D721Med (cell line): ENCODE results near the gene DAPK1.
"Not testable (repeated sequence)": the region's sequence is repeated elsewhere in the genome, so short reads cannot be mapped to it uniquely, and the experiment has no call there.

ENCODE experiments used
- DNase-seq: peaks from one replicate; pipeline ENCODE4 v3.0.0; 2011; ENCODE audit warnings: low spot score; ENCODE audit not compliant: insufficient read length
- FAIRE-seq: peaks from 2 replicates; lab custom pipeline; 2011; peaks lifted over from hg19 to GRCh38; lab: Jason Lieb, UNC
- TF ChIP-seq, protein P1 (sequence below): IDR thresholded peaks from 2 replicates; pipeline ENCODE4 v1.5.1; 2012; ENCODE audit warnings: mild to moderate bottlenecking, control low read depth; ENCODE audit not compliant: insufficient read depth; ENCODE audit errors: missing control alignments

DAPK1 gene

DNA sequence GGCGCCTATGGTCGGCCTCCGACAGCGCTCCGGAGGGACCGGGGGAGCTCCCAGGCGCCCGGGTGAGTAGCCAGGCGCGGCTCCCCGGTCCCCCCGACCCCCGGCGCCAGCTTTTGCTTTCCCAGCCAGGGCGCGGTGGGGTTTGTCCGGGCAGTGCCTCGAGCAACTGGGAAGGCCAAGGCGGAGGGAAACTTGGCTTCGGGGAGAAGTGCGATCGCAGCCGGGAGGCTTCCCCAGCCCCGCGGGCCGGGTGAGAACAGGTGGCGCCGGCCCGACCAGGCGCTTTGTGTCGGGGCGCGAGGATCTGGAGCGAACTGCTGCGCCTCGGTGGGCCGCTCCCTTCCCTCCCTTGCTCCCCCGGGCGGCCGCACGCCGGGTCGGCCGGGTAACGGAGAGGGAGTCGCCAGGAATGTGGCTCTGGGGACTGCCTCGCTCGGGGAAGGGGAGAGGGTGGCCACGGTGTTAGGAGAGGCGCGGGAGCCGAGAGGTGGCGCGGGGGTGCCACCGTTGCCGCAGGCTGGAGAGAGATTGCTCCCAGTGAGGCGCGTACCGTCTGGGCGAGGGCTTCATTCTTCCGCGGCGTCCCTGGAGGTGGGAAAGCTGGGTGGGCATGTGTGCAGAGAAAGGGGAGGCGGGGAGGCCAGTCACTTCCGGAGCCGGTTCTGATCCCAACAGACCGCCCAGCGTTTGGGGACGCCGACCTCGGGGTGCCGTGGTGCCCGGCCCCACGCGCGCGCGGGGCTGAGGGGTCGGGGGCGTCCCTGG is 561 bp downstream of the DAPK1 start:
- FAIRE-seq (no peak), DNase-seq (no peak)
- TF ChIP-seq, protein P1, sequence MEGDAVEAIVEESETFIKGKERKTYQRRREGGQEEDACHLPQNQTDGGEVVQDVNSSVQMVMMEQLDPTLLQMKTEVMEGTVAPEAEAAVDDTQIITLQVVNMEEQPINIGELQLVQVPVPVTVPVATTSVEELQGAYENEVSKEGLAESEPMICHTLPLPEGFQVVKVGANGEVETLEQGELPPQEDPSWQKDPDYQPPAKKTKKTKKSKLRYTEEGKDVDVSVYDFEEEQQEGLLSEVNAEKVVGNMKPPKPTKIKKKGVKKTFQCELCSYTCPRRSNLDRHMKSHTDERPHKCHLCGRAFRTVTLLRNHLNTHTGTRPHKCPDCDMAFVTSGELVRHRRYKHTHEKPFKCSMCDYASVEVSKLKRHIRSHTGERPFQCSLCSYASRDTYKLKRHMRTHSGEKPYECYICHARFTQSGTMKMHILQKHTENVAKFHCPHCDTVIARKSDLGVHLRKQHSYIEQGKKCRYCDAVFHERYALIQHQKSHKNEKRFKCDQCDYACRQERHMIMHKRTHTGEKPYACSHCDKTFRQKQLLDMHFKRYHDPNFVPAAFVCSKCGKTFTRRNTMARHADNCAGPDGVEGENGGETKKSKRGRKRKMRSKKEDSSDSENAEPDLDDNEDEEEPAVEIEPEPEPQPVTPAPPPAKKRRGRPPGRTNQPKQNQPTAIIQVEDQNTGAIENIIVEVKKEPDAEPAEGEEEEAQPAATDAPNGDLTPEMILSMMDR = peak; percentile 20

GRCh38 chr9:87498811-87499360 is 1.2 kb downstream of the DAPK1 start:
- TF ChIP-seq, protein P1 = no peak
- no peak for FAIRE-seq
- DNase-seq = no peak

GRCh38 chr9:87499424-87500017 is 1.9 kb downstream of the DAPK1 start:
- TF ChIP-seq, protein P1 = no peak
- FAIRE-seq = no peak
- DNase-seq = no peak

- no peak for FAIRE-seq
- DNase-seq = no peak
- TF ChIP-seq, protein P1 = no peak
These were observed 3.0 kb downstream of the DAPK1 start for GRCh38 chr9:87500491-87501270.

- not testable (repeated sequence) for FAIRE-seq, DNase-seq
These were observed 3.6 kb downstream of the DAPK1 start for GRCh38 chr9:87501271-87501656.

GRCh38 chr9:87501806-87502205 is 4.1 kb downstream of the DAPK1 start:
- no peak for DNase-seq
- no peak for FAIRE-seq
- TF ChIP-seq, protein P1 = no peak

DNA sequence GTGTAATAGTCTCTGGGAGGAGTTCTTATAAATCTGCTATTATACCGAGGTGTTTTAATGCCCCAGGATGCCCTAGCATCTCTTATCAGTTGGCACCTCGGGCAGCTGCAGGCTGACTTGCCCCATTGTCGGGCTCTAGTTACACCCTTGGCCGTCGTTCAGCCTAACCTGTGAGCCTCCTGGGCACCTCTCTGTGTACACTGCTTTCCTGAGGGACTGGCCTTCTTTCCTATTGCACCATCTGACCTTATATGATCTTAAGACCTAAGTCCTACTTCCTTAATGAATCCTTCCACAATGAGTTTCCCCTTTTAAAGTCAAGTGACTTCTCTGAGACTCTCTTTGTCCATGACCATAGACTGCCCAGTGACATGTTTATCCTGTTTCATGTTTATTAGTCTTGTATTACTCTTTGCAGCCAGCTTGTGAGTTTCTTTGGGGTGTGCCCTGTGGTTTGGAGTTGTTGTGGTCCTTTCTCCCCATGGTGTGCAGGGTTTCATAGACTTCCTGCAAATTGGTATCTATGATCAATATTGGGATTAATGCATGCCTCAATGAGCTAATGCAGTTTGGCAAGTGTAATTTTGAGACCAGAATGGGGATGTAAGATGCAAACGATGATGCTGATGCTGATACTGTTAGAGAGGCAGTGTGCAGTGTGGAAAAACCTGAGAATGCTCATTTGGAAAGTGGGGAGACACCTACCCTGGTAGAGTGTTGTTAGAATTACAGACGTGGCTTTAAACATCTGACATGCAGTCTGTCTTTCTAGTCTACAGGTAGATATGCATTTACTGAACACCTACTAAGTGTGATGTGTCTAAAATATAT is 4.9 kb downstream of the DAPK1 start:
- DNase-seq (no peak), FAIRE-seq (no peak)
- TF ChIP-seq, protein P1 = no peak
